SIG-M5 (cell line): Measurements from ENCODE around the gene ZNF174.

Experiments used
- DNase-seq: peaks from one replicate; lab custom pipeline; 2025; lab: John Stamatoyannopoulos, UW

Gene ZNF174

GRCh38 chr16:3443108-3444031 lies 42.4 kb downstream of the ZNF174 start, which contains the start of the genes NAA60 and ZNF597:
Gene NAA60, plus strand, starts transcription at chr16:3443680. Its CDS starts 32,548 bp downstream, at chr16:3476228.
Gene ZNF597, minus strand, starts transcription at chr16:3443504. Its CDS starts 351 bp downstream, at chr16:3443153.
- peak; percentile 76 for DNase-seq

- DNase-seq: no peak
Measured at GRCh38 chr16:3444032-3444388, 43.0 kb downstream of the ZNF174 start.

- no peak for DNase-seq
Measured at GRCh38 chr16:3454093-3454492, 53.1 kb downstream of the ZNF174 start.

- DNase-seq: no peak
Measured at GRCh38 chr16:3454631-3455147, 53.7 kb downstream of the ZNF174 start.

GRCh38 chr16:3457434-3458252 lies 56.6 kb downstream of the ZNF174 start:
- no peak for DNase-seq

GRCh38 chr16:3458278-3458851 lies 57.4 kb downstream of the ZNF174 start:
- DNase-seq: no peak

GRCh38 chr16:3458852-3459361 lies 57.9 kb downstream of the ZNF174 start:
- DNase-seq: no peak
